Trophoblast cell (in vitro differentiated cells and primary cell): ENCODE data around the gene FFAR3.
"Not testable (repeated sequence)": the region's sequence is repeated elsewhere in the genome, so short reads cannot be mapped to it uniquely, and the experiment has no call there.

ENCODE experiments used
- DNase-seq, 2 donors: peaks; one replicate each; pipeline ENCODE4 v3.0.0-alpha.2; 2016
- H2AFZ ChIP-seq: 2 replicates; pipeline ENCODE4 v1.6.1; 2013; ENCODE audit warnings: low read length, moderate library complexity, mild to moderate bottlenecking; ENCODE audit not compliant: insufficient read depth, poor library complexity
- H2AK5ac ChIP-seq: 2 replicates; pipeline ENCODE4 v1.6.1; 2013; ENCODE audit warnings: mild to moderate bottlenecking, low read length
- H2BK120ac ChIP-seq: 2 replicates; pipeline ENCODE4 v1.6.1; 2013; ENCODE audit warnings: low read length, mild to moderate bottlenecking, moderate library complexity; ENCODE audit not compliant: insufficient read depth, poor library complexity
- H2BK12ac ChIP-seq: 2 replicates; pipeline ENCODE4 v1.6.1; 2013; ENCODE audit warnings: mild to moderate bottlenecking, low read length, moderate library complexity
- H2BK5ac ChIP-seq: 2 replicates; pipeline ENCODE4 v1.6.1; 2013; ENCODE audit warnings: low read length, low read depth, moderate library complexity, mild to moderate bottlenecking; ENCODE audit not compliant: poor library complexity
- H3K14ac ChIP-seq: 2 replicates; pipeline ENCODE4 v1.6.1; 2013; ENCODE audit warnings: mild to moderate bottlenecking, low read length
- H3K18ac ChIP-seq: 2 replicates; pipeline ENCODE4 v1.6.1; 2013; ENCODE audit warnings: mild to moderate bottlenecking, low read length
- H3K23ac ChIP-seq: 2 replicates; pipeline ENCODE4 v1.6.1; 2013; ENCODE audit warnings: low read length
- H3K27ac ChIP-seq: 2 replicates; pipeline ENCODE4 v1.5.1; 2013; ENCODE audit warnings: low read depth, mild to moderate bottlenecking, inconsistent platforms, low read length, moderate library complexity
- H3K27me3 ChIP-seq: 2 replicates; pipeline ENCODE4 v1.6.1; 2013; ENCODE audit warnings: inconsistent platforms, mild to moderate bottlenecking, low read length, moderate library complexity; ENCODE audit not compliant: insufficient read depth
- H3K36me3 ChIP-seq, 2 experiments: 1 replicate in 1 of 2; 2 replicates in 1 of 2; pipeline ENCODE4 v1.6.1; 2013; ENCODE audit warnings: low read length in 2 of 2, mild to moderate bottlenecking in 2 of 2, moderate library complexity in 1 of 2; ENCODE audit not compliant: insufficient read depth in 2 of 2, control insufficient read depth in 1 of 2
- H3K4ac ChIP-seq: 2 replicates; pipeline ENCODE4 v1.6.1; 2013; ENCODE audit warnings: low read depth, mild to moderate bottlenecking, low read length, moderate library complexity
- H3K4me1 ChIP-seq, 2 experiments: 1 replicate in 1 of 2; 2 replicates in 1 of 2; pipeline ENCODE4 v1.6.1; 2013; ENCODE audit warnings: low read length in 2 of 2, mild to moderate bottlenecking in 2 of 2, moderate library complexity in 1 of 2; ENCODE audit not compliant: insufficient read depth in 2 of 2, control insufficient read depth in 1 of 2
- H3K4me2 ChIP-seq: 2 replicates; pipeline ENCODE4 v1.6.1; 2013; ENCODE audit warnings: inconsistent platforms, mild to moderate bottlenecking, low read length, moderate library complexity
- H3K4me3 ChIP-seq: 2 replicates; pipeline ENCODE4 v1.5.1; 2013; ENCODE audit warnings: mild to moderate bottlenecking, low read depth, low read length, inconsistent platforms
- H3K79me1 ChIP-seq: one replicate; pipeline ENCODE4 v1.6.1; 2013; ENCODE audit warnings: low read length
- H3K79me2 ChIP-seq: 2 replicates; pipeline ENCODE4 v1.6.1; 2013; ENCODE audit warnings: low read length, mild to moderate bottlenecking; ENCODE audit not compliant: control insufficient read depth, insufficient read depth, poor library complexity
- H3K9ac ChIP-seq: 2 replicates; pipeline ENCODE4 v1.6.1; 2013; ENCODE audit warnings: mild to moderate bottlenecking, low read length
- H3K9me3 ChIP-seq: 2 replicates; pipeline ENCODE4 v1.6.1; 2013; ENCODE audit warnings: low read depth, mild to moderate bottlenecking, control low read depth, inconsistent platforms, low read length; ENCODE audit not compliant: insufficient read depth
- H4K12ac ChIP-seq: 2 replicates; pipeline ENCODE4 v1.6.1; 2013; ENCODE audit warnings: low read depth, mild to moderate bottlenecking, low read length, moderate library complexity
- H4K8ac ChIP-seq: 2 replicates; pipeline ENCODE4 v1.6.1; 2013; ENCODE audit warnings: low read depth, mild to moderate bottlenecking, low read length, moderate library complexity
- H4K91ac ChIP-seq: one replicate; pipeline ENCODE4 v1.6.1; 2013; ENCODE audit warnings: low read depth, mild to moderate bottlenecking, low read length, moderate library complexity
- WGBS: extraction: QIAGEN DNeasy Blood & Tissue Kit; methylation state at CpG from one replicate; pipeline ENCODE4 v1.1.7; 2013; ENCODE audit warnings: missing lambda C conversion rate; ENCODE audit not compliant: insufficient read length, insufficient coverage; ENCODE audit errors: extremely low coverage; 5-methylcytosine and 5-hydroxymethylcytosine counted together

The FFAR3 gene

GRCh38 chr19:35368378-35368777, 10.1 kb downstream of the FFAR3 start:
- H3K4me1 ChIP-seq, result no peaks in the 10 kb centered on the region
- H3K9ac ChIP-seq, result no peak overlapping the region
- no peak overlapping the region for H2BK12ac ChIP-seq
- H4K12ac ChIP-seq, result no peak overlapping the region
- H3K4me3 ChIP-seq, result no peak overlapping the region
- no peaks in the 10 kb centered on the region for H3K36me3 ChIP-seq
- H2AK5ac ChIP-seq, result no peak overlapping the region
- no peaks in the 10 kb centered on the region for H3K27me3 ChIP-seq
- H3K79me1 ChIP-seq, result no peaks in the 10 kb centered on the region
- H3K27ac ChIP-seq, result no peak overlapping the region
- no peak overlapping the region for H3K4me2 ChIP-seq
- H4K91ac ChIP-seq, result no peak overlapping the region
- no CpG with 5 or more reads among the region's 1 CpG for WGBS
- H3K4ac ChIP-seq, result no peak overlapping the region
- H2AFZ ChIP-seq, result no peak overlapping the region
- H3K14ac ChIP-seq, result no peak overlapping the region
- no peak for DNase-seq
- H4K8ac ChIP-seq, result no peak overlapping the region
- no peak overlapping the region for H3K23ac ChIP-seq
- H2BK5ac ChIP-seq, result no peak overlapping the region
- H3K79me2 ChIP-seq, result no peaks in the 10 kb centered on the region
- no peak overlapping the region for H3K18ac ChIP-seq
- no peak overlapping the region for H2BK120ac ChIP-seq
- H3K9me3 ChIP-seq, result no peaks in the 10 kb centered on the region

- H3K36me3 ChIP-seq, result no peaks in the 10 kb centered on the region
- H3K9ac ChIP-seq, result no peak overlapping the region
- no peak overlapping the region for H2AK5ac ChIP-seq
- no peaks in the 10 kb centered on the region for H3K79me2 ChIP-seq
- no peak overlapping the region for H3K23ac ChIP-seq
- H3K4me1 ChIP-seq, result no peaks in the 10 kb centered on the region
- no peaks in the 10 kb centered on the region for H3K79me1 ChIP-seq
- H3K27ac ChIP-seq, result no peak overlapping the region
- no peak overlapping the region for H2BK12ac ChIP-seq
- no peak overlapping the region for H2AFZ ChIP-seq
- H2BK120ac ChIP-seq, result no peak overlapping the region
- no peak overlapping the region for H4K12ac ChIP-seq
- no peak for DNase-seq
- H3K9me3 ChIP-seq, result no peaks in the 10 kb centered on the region
- H3K4me2 ChIP-seq, result no peak overlapping the region
- H4K8ac ChIP-seq, result no peak overlapping the region
- no peak overlapping the region for H3K14ac ChIP-seq
- no peak overlapping the region for H2BK5ac ChIP-seq
- H3K27me3 ChIP-seq, result peaks cover 3% of the 10 kb centered on the region
- H3K18ac ChIP-seq, result no peak overlapping the region
- no peak overlapping the region for H3K4ac ChIP-seq
- H4K91ac ChIP-seq, result no peak overlapping the region
- no peak overlapping the region for H3K4me3 ChIP-seq
These were observed 11.3 kb downstream of the FFAR3 start for GRCh38 chr19:35369522-35369921.

GRCh38 chr19:35370722-35371121, 12.5 kb downstream of the FFAR3 start, which contains the start of gene GPR42:
Gene GPR42 (plus strand): TSS chr19:35371068. CDS start chr19:35371360, 292 bp downstream.
- Histone ChIP-seq H4K12ac (no peak within 1 kb of the TSS), H3K23ac (no peak within 1 kb of the TSS), H3K79me1 (no peaks in the 10 kb centered on the region), H3K27me3 (peaks cover 3% of the 10 kb centered on the region), H3K4me1 (no peaks in the 10 kb centered on the region), H3K14ac (no peak within 1 kb of the TSS), H3K79me2 (no peaks in the 10 kb centered on the region), H3K4me2 (no peak within 1 kb of the TSS), H3K36me3 (no peaks in the 10 kb centered on the region), H4K91ac (no peak within 1 kb of the TSS), H3K27ac (no peak within 1 kb of the TSS), H3K4ac (no peak within 1 kb of the TSS), H3K18ac (no peak within 1 kb of the TSS), H2BK12ac (no peak within 1 kb of the TSS), H2BK120ac (no peak within 1 kb of the TSS), H2AK5ac (no peak within 1 kb of the TSS), H2AFZ (no peak within 1 kb of the TSS), H2BK5ac (no peak within 1 kb of the TSS), H4K8ac (no peak within 1 kb of the TSS), H3K9ac (no peak within 1 kb of the TSS), H3K9me3 (no peaks in the 10 kb centered on the region), H3K4me3 (no peak within 1 kb of the TSS)
- no peak for DNase-seq
- WGBS, result no CpG with 5 or more reads among the region's 8 CpGs

- Histone ChIP-seq H4K8ac (no peak overlapping the region), H3K9me3 (no peaks in the 10 kb centered on the region), H2AK5ac (no peak overlapping the region), H3K9ac (no peak overlapping the region), H3K4me2 (no peak overlapping the region), H2BK120ac (no peak overlapping the region), H3K18ac (no peak overlapping the region), H3K79me2 (no peaks in the 10 kb centered on the region), H3K4ac (no peak overlapping the region), H3K23ac (no peak overlapping the region), H2AFZ (no peak overlapping the region), H4K12ac (no peak overlapping the region), H3K4me1 (no peaks in the 10 kb centered on the region), H3K79me1 (no peaks in the 10 kb centered on the region), H2BK5ac (no peak overlapping the region), H3K27ac (no peak overlapping the region), H4K91ac (no peak overlapping the region), H3K27me3 (peaks cover 3% of the 10 kb centered on the region), H3K14ac (no peak overlapping the region), H2BK12ac (no peak overlapping the region), H3K4me3 (no peak overlapping the region), H3K36me3 (no peaks in the 10 kb centered on the region)
- no CpG with 5 or more reads among the region's 7 CpGs for WGBS
- DNase-seq, result no peak
These were observed 15.2 kb downstream of the FFAR3 start for GRCh38 chr19:35373492-35373891.

- not testable (repeated sequence) for H4K8ac ChIP-seq, H3K18ac ChIP-seq, H2AFZ ChIP-seq, H2AK5ac ChIP-seq, H3K23ac ChIP-seq, H4K12ac ChIP-seq, H2BK5ac ChIP-seq, H3K36me3 ChIP-seq, H3K4me2 ChIP-seq, H2BK12ac ChIP-seq, H3K27me3 ChIP-seq, DNase-seq, H3K9me3 ChIP-seq, H3K27ac ChIP-seq, H3K4ac ChIP-seq, H3K79me1 ChIP-seq, H3K4me3 ChIP-seq, H3K4me1 ChIP-seq, H4K91ac ChIP-seq, H3K14ac ChIP-seq, H3K9ac ChIP-seq, H3K79me2 ChIP-seq, H2BK120ac ChIP-seq
These were observed 15.8 kb downstream of the FFAR3 start for GRCh38 chr19:35374031-35374430.
